ENCODE results near the gene ANGPTL4.

ANGPTL4 gene

GRCh38 chr19:8360196-8360595, 3.8 kb upstream of the ANGPTL4 start:
- no peak for DNase-seq (ENCODE audit: low read depth)
- TF ChIP-seq CTCF (conservative IDR thresholded peaks at IDR 0.05; ENCODE audit: low read length): no peak
- H3K4me3 ChIP-seq (ENCODE audit: low read length): no peak overlapping the region

- no peak overlapping the region for H3K4me3 ChIP-seq (ENCODE audit: low read length)
- peak; percentile 98 for DNase-seq (ENCODE audit: low read depth)
- no peak for TF ChIP-seq CTCF (conservative IDR thresholded peaks at IDR 0.05; ENCODE audit: low read length)
These were observed 1.8 kb upstream of the ANGPTL4 start for GRCh38 chr19:8361921-8362793.

GRCh38 chr19:8366121-8366581, 2.2 kb downstream of the ANGPTL4 start:
- H3K4me3 ChIP-seq (ENCODE audit: low read length): no peak overlapping the region

GRCh38 chr19:8366961-8367326, 3.0 kb downstream of the ANGPTL4 start:
- no peak for TF ChIP-seq CTCF (conservative IDR thresholded peaks at IDR 0.05; ENCODE audit: low read length)
- H3K4me3 ChIP-seq (ENCODE audit: low read length): peak overlapping the region; percentile 31
- DNase-seq (ENCODE audit: low read depth): peak; percentile 58

More at GRCh38 chr19:8366121-8366581, 2.2 kb downstream of the ANGPTL4 start:
- no peak for DNase-seq (ENCODE audit: low read depth)
- no peak for TF ChIP-seq CTCF (conservative IDR thresholded peaks at IDR 0.05; ENCODE audit: low read length)

- H3K4me3 ChIP-seq (ENCODE audit: low read length): peak overlapping the region; percentile 35
- DNase-seq (ENCODE audit: low read depth): peak; percentile 98
These were observed 3.5 kb downstream of the ANGPTL4 start for GRCh38 chr19:8367327-8368001.

GRCh38 chr19:8370176-8371010, 6.4 kb downstream of the ANGPTL4 start:
- DNase-seq (ENCODE audit: low read depth): no peak
- TF ChIP-seq CTCF (conservative IDR thresholded peaks at IDR 0.05; ENCODE audit: low read length): no peak
- no peak overlapping the region for H3K4me3 ChIP-seq (ENCODE audit: low read length)

More at GRCh38 chr19:8367327-8368001, 3.5 kb downstream of the ANGPTL4 start:
- no peak for TF ChIP-seq CTCF (conservative IDR thresholded peaks at IDR 0.05; ENCODE audit: low read length)
